Measurements from ENCODE around the gene SNRPN.

GRCh38 chr15:24971772-24972171 is 17.0 kb downstream of the SNRPN start:
- no peak for TF ChIP-seq CTCF (IDR thresholded peaks at IDR 0.05)
- no peak for TF ChIP-seq POLR2A (IDR thresholded peaks at IDR 0.05)
- no peak for TF ChIP-seq POLR2AphosphoS5 (IDR thresholded peaks at IDR 0.05)
- no peak for TF ChIP-seq EP300 (IDR thresholded peaks at IDR 0.05)

Measured in stomach (tissue), 4 donors.